MCF 10A (cell line): ENCODE data around the gene FST. TPM values are rescaled to one million over a fixed set of nuclear protein-coding genes. Genes with fewer than 3 reads are reported as not detected.
A peak's percentile ranks its signal among the peaks of the same experiment; 100 is the strongest.

Source experiments
- BruUV-seq: library from RNA; stranded (reverse); fragments of 400-500 nt; replicated peaks from 2 replicates; lab custom pipeline; 2021; lab: Mats Ljungman, UMichigan
- CTCF ChIA-PET: fragments of 300-600 bp; sonication (Branson Sonifier 250); formaldehyde crosslinking; extraction: SDS; loops from one replicate; lab custom pipeline; 2021; ENCODE audit warnings: antibody characterized with exemption, inconsistent platforms; lab: Yijun Ruan, JAX
- POLR2A ChIA-PET: fragments of 300-600, 350-650 bp; sonication (Branson Sonifier 250); formaldehyde crosslinking; extraction: SDS; loops from one replicate; lab custom pipeline; 2020; ENCODE audit warnings: antibody characterized with exemption, inconsistent platforms; lab: Yijun Ruan, JAX
- DNase-seq: peaks from one replicate; pipeline ENCODE4 v3.0.0-alpha.2; 2018; ENCODE audit not compliant: unreplicated experiment
- H3K27ac Mint-ChIP-seq: one replicate; pipeline ENCODE4 v1.8.0; 2022; ENCODE audit warnings: mild to moderate bottlenecking, low read depth, mixed read lengths; ENCODE audit not compliant: unreplicated experiment
- H3K27me3 Mint-ChIP-seq: one replicate; pipeline ENCODE4 v1.8.0; 2022; ENCODE audit warnings: mixed read lengths; ENCODE audit not compliant: insufficient read depth, unreplicated experiment
- H3K36me3 Mint-ChIP-seq: one replicate; pipeline ENCODE4 v1.8.0; 2022; ENCODE audit warnings: mild to moderate bottlenecking, moderate library complexity, mixed read lengths; ENCODE audit not compliant: insufficient read depth, unreplicated experiment
- H3K4me1 Mint-ChIP-seq: one replicate; pipeline ENCODE4 v1.8.0; 2022; ENCODE audit warnings: mixed read lengths; ENCODE audit not compliant: insufficient read depth, unreplicated experiment
- H3K4me3 Mint-ChIP-seq: one replicate; pipeline ENCODE4 v1.8.0; 2022; ENCODE audit warnings: mild to moderate bottlenecking, moderate library complexity, mixed read lengths; ENCODE audit not compliant: unreplicated experiment
- H3K9me3 Mint-ChIP-seq: one replicate; pipeline ENCODE4 v1.8.0; 2022; ENCODE audit warnings: mixed read lengths; ENCODE audit not compliant: unreplicated experiment
- CTCF ChIP-seq: fragments of 200-600 bp; IDR thresholded peaks from one replicate; pipeline ENCODE4 v1.8.0; 2022; ENCODE audit warnings: antibody characterized with exemption, mild to moderate bottlenecking; ENCODE audit not compliant: unreplicated experiment
- intact Hi-C: fragments of 100-400 bp; cut with micrococcal nuclease; formaldehyde crosslinking; loops from 2 replicates; pipeline ENCODE4 v1.14.1; 2022
- total RNA-seq: library from RNA; stranded (reverse); gene quantifications from 2 replicates; pipeline ENCODE4 v1.2.3, GENCODE V29; 2022

The FST gene
- total RNA-seq, 1 experiment from 2014 or later: 7.3 TPM

GRCh38 chr5:53472279-53472678 is 8.2 kb upstream of the FST start:
- BruUV-seq: no TSS peak
- intact Hi-C loops: loop anchor here (10.0 kb wide), 1 partner anchor 593 kb away; no protein-coding TSS in a partner anchor
- Mint-ChIP-seq H3K4me3 (no peak overlapping the region), H3K9me3 (no peaks in the 10 kb centered on the region), H3K27ac (no peak overlapping the region), H3K27me3 (no peaks in the 10 kb centered on the region), H3K4me1 (peaks cover 11% of the 10 kb centered on the region), H3K36me3 (no peaks in the 10 kb centered on the region)
- no peak for TF ChIP-seq CTCF
- POLR2A ChIA-PET: interaction anchor here (1.0 kb wide), 1 partner anchor 37 kb away, joined by 4 read pairs; no protein-coding TSS in a partner anchor
- CTCF ChIA-PET: interaction anchor here (0.6 kb wide), 2 partner anchors 44 to 561 kb away, joined by 3 read pairs; no protein-coding TSS in a partner anchor
- DNase-seq: peak; percentile 33

- no peak overlapping the region for H3K27ac Mint-ChIP-seq
- ChIA-PET POLR2A (interaction anchor here (1.0 kb wide), 1 partner anchor 38 kb away, joined by 4 read pairs; no protein-coding TSS in a partner anchor), CTCF (interaction anchor here (0.6 to 1.0 kb wide), 5 partner anchors 45 to 762 kb away, joined by 3 read pairs; no protein-coding TSS in a partner anchor)
- peaks cover 11% of the 10 kb centered on the region for H3K4me1 Mint-ChIP-seq
- TF ChIP-seq CTCF: no peak
- no peaks in the 10 kb centered on the region for H3K36me3 Mint-ChIP-seq
- H3K27me3 Mint-ChIP-seq: no peaks in the 10 kb centered on the region
- DNase-seq: peak; percentile 28
- H3K4me3 Mint-ChIP-seq: no peak overlapping the region
- BruUV-seq: no TSS peak
- intact Hi-C loops: loop anchor here (10.0 kb wide), 1 partner anchor 592 kb away; no protein-coding TSS in a partner anchor
- no peaks in the 10 kb centered on the region for H3K9me3 Mint-ChIP-seq
Observed at GRCh38 chr5:53472720-53473510, 7.5 kb upstream of the FST start.

GRCh38 chr5:53473633-53474032 is 6.8 kb upstream of the FST start:
- no peak for DNase-seq
- ChIA-PET CTCF (interaction anchor here (0.6 to 1.0 kb wide), 7 partner anchors 8 to 761 kb away, joined by 3 to 4 read pairs (median 3); no protein-coding TSS in a partner anchor), POLR2A (interaction anchor here (0.7 kb wide), 1 partner anchor 208 kb away, joined by 4 read pairs; no protein-coding TSS in a partner anchor)
- intact Hi-C loops: loop anchor here (10.0 kb wide), 1 partner anchor 591 kb away; no protein-coding TSS in a partner anchor
- H3K27ac Mint-ChIP-seq: no peak overlapping the region
- TF ChIP-seq CTCF: no peak
- H3K36me3 Mint-ChIP-seq: no peaks in the 10 kb centered on the region
- H3K9me3 Mint-ChIP-seq: no peaks in the 10 kb centered on the region
- H3K4me3 Mint-ChIP-seq: no peak overlapping the region
- no TSS peak for BruUV-seq
- no peaks in the 10 kb centered on the region for H3K27me3 Mint-ChIP-seq
- H3K4me1 Mint-ChIP-seq: peaks cover 17% of the 10 kb centered on the region

GRCh38 chr5:53475320-53475719 is 5.1 kb upstream of the FST start:
- Mint-ChIP-seq H3K36me3 (no peaks in the 10 kb centered on the region), H3K4me1 (peaks cover 10% of the 10 kb centered on the region), H3K27ac (no peak overlapping the region), H3K27me3 (no peaks in the 10 kb centered on the region), H3K4me3 (no peak overlapping the region), H3K9me3 (no peaks in the 10 kb centered on the region)
- BruUV-seq: no TSS peak
- intact Hi-C loops: loop anchor here (5.0 to 10.0 kb wide), 3 partner anchors 38 to 589 kb away; no protein-coding TSS in a partner anchor
- no peak for TF ChIP-seq CTCF
- CTCF ChIA-PET: interaction anchor here (0.7 to 1.5 kb wide), 2 partner anchors 90 to 754 kb away, joined by 5 to 6 read pairs; no protein-coding TSS in a partner anchor
- POLR2A ChIA-PET: interaction anchor here (0.6 kb wide), 1 partner anchor 770 kb away, joined by 3 read pairs; no protein-coding TSS in a partner anchor
- DNase-seq: no peak
